H1 (cell line): ENCODE measurements around the gene PRRX1. TPM values are rescaled to one million over a fixed set of nuclear protein-coding genes. Genes with fewer than 3 reads are reported as not detected.

Source experiments
- CTCF ChIA-PET: fragments of 300-600 bp; sonication (Branson Sonifier 250); formaldehyde crosslinking; loops from one replicate; lab custom pipeline; 2021; ENCODE audit not compliant: partially characterized antibody; lab: Charles Lee
- POLR2A ChIA-PET: fragments of 300-600 bp; sonication (Branson Sonifier 250); formaldehyde crosslinking; loops from one replicate; lab custom pipeline; 2021; ENCODE audit warnings: inconsistent platforms; ENCODE audit not compliant: partially characterized antibody; lab: Charles Lee
- DNase-seq, 2 experiments: peaks; one replicate each; pipeline versions ENCODE4 v3.0.0 to v3.0.0-alpha.2; 2010 to 2022; ENCODE audit warnings: low spot score in 2 of 2, low read depth in 1 of 2, mixed read lengths in 1 of 2
- FAIRE-seq: peaks from 2 replicates; lab custom pipeline; 2011; peaks lifted over from hg19 to GRCh38; lab: Jason Lieb, UNC
- H2AFZ ChIP-seq: 2 replicates; pipeline ENCODE4 v1.8.1; 2012; ENCODE audit warnings: low read length, inconsistent platforms
- H2AK5ac ChIP-seq: 2 replicates; pipeline ENCODE4 v1.6.1; 2013; ENCODE audit warnings: low read depth, low read length
- H2BK120ac ChIP-seq: replicated peaks from 2 replicates; pipeline ENCODE3; 2013; ENCODE audit warnings: low read depth, low read length, inconsistent platforms
- H2BK12ac ChIP-seq: 2 replicates; pipeline ENCODE4 v1.6.1; 2013; ENCODE audit warnings: low read depth, low read length
- H2BK15ac ChIP-seq: 2 replicates; pipeline ENCODE4 v1.6.1; 2013; ENCODE audit warnings: low read length
- H2BK20ac ChIP-seq: 2 replicates; pipeline ENCODE4 v1.6.1; 2013; ENCODE audit warnings: low read length
- H2BK5ac ChIP-seq: 2 replicates; pipeline ENCODE4 v1.6.1; 2013; ENCODE audit warnings: low read depth, low read length
- H3K14ac ChIP-seq: 2 replicates; pipeline ENCODE4 v1.6.1; 2013; ENCODE audit warnings: inconsistent platforms; ENCODE audit not compliant: insufficient read length
- H3K18ac ChIP-seq: 2 replicates; pipeline ENCODE4 v1.6.1; 2013; ENCODE audit warnings: low read length; ENCODE audit errors: extremely low read depth
- H3K23ac ChIP-seq: 2 replicates; pipeline ENCODE4 v1.6.1; 2013; ENCODE audit warnings: inconsistent platforms; ENCODE audit not compliant: insufficient read length
- H3K23me2 ChIP-seq: 2 replicates; pipeline ENCODE4 v1.6.1; 2013; ENCODE audit warnings: low read depth, low read length
- H3K27ac ChIP-seq: 2 replicates; pipeline ENCODE4 v1.6.1; 2011; ENCODE audit warnings: low read depth, low read length, inconsistent platforms
- H3K27me3 ChIP-seq, 4 experiments: replicated peaks in 1 of 4; 1 replicate in 1 of 4; 2 replicates in 3 of 4; pipeline versions ENCODE4 v1.6.1 to v1.8.1; 2011 to 2013; ENCODE audit warnings: low read length in 3 of 4, mild to moderate bottlenecking in 3 of 4, inconsistent platforms in 2 of 4, mixed read lengths in 2 of 4, moderate library complexity in 1 of 4; ENCODE audit not compliant: control insufficient read depth in 3 of 4, insufficient read depth in 3 of 4; ENCODE audit errors: extremely low read depth in 1 of 4
- H3K36me3 ChIP-seq, 4 experiments: 2 replicates each; pipeline versions ENCODE4 v1.6.1 to v1.8.1; 2011 to 2013; ENCODE audit warnings: mild to moderate bottlenecking in 4 of 4, low read length in 3 of 4, moderate library complexity in 2 of 4, control low read depth in 1 of 4, inconsistent platforms in 1 of 4; ENCODE audit not compliant: insufficient read depth in 4 of 4, control insufficient read depth in 2 of 4
- H3K4ac ChIP-seq: replicated peaks from 2 replicates; pipeline ENCODE3; 2013; ENCODE audit warnings: low read length, low read depth, mixed read lengths, inconsistent platforms; ENCODE audit not compliant: insufficient read length
- H3K4me1 ChIP-seq, 4 experiments: replicated peaks in 1 of 4; 1 replicate in 1 of 4; 2 replicates in 3 of 4; pipeline versions ENCODE4 v1.6.1 to v1.8.1; 2011 to 2013; ENCODE audit warnings: low read length in 3 of 4, inconsistent platforms in 2 of 4, mixed read lengths in 1 of 4; ENCODE audit not compliant: insufficient read depth in 4 of 4, control insufficient read depth in 3 of 4
- H3K4me2 ChIP-seq, 2 experiments: 2 replicates each; pipeline versions ENCODE4 v1.6.1 to v1.8.1; 2011 to 2013; ENCODE audit warnings: low read depth in 2 of 2, low read length in 2 of 2, control low read depth in 1 of 2, inconsistent platforms in 1 of 2, mild to moderate bottlenecking in 1 of 2; ENCODE audit not compliant: insufficient read depth in 1 of 2
- H3K4me3 ChIP-seq, 4 experiments: fragments of 200-600, 300-600 bp in 1 of 4; sonication (generic), shearing (Covaris generic), sonication (Bioruptor Twin) in 1 of 4; 2 replicates each; pipeline versions ENCODE4 v1.5.1 to v1.8.1; 2011 to 2016; ENCODE audit warnings: low read length in 4 of 4, low read depth in 3 of 4, control low read depth in 2 of 4, inconsistent platforms in 2 of 4, mild to moderate bottlenecking in 2 of 4, mixed read lengths in 1 of 4, moderate library complexity in 1 of 4; ENCODE audit not compliant: insufficient read depth in 2 of 4; ENCODE audit errors: extremely low read depth in 1 of 4
- H3K56ac ChIP-seq: replicated peaks from 2 replicates; pipeline ENCODE3; 2013; ENCODE audit warnings: low read depth, mild to moderate bottlenecking, mixed read lengths, low read length, inconsistent platforms; ENCODE audit not compliant: insufficient read length
- H3K79me1 ChIP-seq: 2 replicates; pipeline ENCODE4 v1.6.1; 2013; ENCODE audit warnings: low read depth, low read length, control low read depth
- H3K79me2 ChIP-seq, 2 experiments: 2 replicates each; pipeline versions ENCODE4 v1.6.1 to v1.8.1; 2012 to 2013; ENCODE audit warnings: low read length in 2 of 2, mild to moderate bottlenecking in 2 of 2, inconsistent platforms in 1 of 2; ENCODE audit not compliant: insufficient read depth in 2 of 2, control insufficient read depth in 1 of 2
- H3K9ac ChIP-seq, 4 experiments: replicated peaks in 1 of 4; 1 replicate in 1 of 4; 2 replicates in 3 of 4; pipeline versions ENCODE4 v1.6.1 to v1.8.1; 2011 to 2013; ENCODE audit warnings: low read depth in 3 of 4, low read length in 3 of 4, control low read depth in 2 of 4, mild to moderate bottlenecking in 2 of 4, moderate library complexity in 2 of 4, inconsistent platforms in 1 of 4; ENCODE audit errors: extremely low read depth in 1 of 4
- H3K9me3 ChIP-seq, 2 experiments: 2 replicates each; pipeline versions ENCODE4 v1.6.1 to v1.8.1; 2012 to 2013; ENCODE audit warnings: mild to moderate bottlenecking in 2 of 2, moderate library complexity in 2 of 2, control low read depth in 1 of 2, inconsistent platforms in 1 of 2, low read depth in 1 of 2, low read length in 1 of 2, mixed read lengths in 1 of 2; ENCODE audit not compliant: insufficient read depth in 2 of 2
- H4K20me1 ChIP-seq, 2 experiments: replicated peaks in 1 of 2; 2 replicates each; pipeline versions ENCODE3 to v1.8.1; 2011 to 2013; ENCODE audit warnings: inconsistent platforms in 2 of 2, low read length in 2 of 2, mild to moderate bottlenecking in 1 of 2; ENCODE audit not compliant: insufficient read depth in 2 of 2, control insufficient read depth in 1 of 2
- H4K5ac ChIP-seq: 2 replicates; pipeline ENCODE4 v1.6.1; 2013; ENCODE audit warnings: low read length, low read depth, mixed read lengths, inconsistent platforms; ENCODE audit not compliant: insufficient read length
- H4K8ac ChIP-seq: 2 replicates; pipeline ENCODE4 v1.8.0; 2013; ENCODE audit warnings: mild to moderate bottlenecking, moderate library complexity, low read length, inconsistent platforms; ENCODE audit not compliant: insufficient read depth; ENCODE audit errors: extremely low read depth
- H4K91ac ChIP-seq: replicated peaks from 2 replicates; pipeline ENCODE3; 2013; ENCODE audit warnings: low read length, mixed read lengths, inconsistent platforms; ENCODE audit not compliant: insufficient read length
- CBX8 ChIP-seq: fragments of 300-800, 300-1000 bp; sonication (generic); IDR thresholded peaks from 2 replicates; pipeline ENCODE4 v1.7.1; 2016; ENCODE audit warnings: low read depth, low read length, borderline replicate concordance
- JUND ChIP-seq: IDR thresholded peaks from 2 replicates; pipeline ENCODE4 v1.6.1; 2011; ENCODE audit warnings: mild to moderate bottlenecking, improper control_type of control experiment, low read length
- KDM4A ChIP-seq: IDR thresholded peaks from one replicate; pipeline ENCODE4 v1.7.1; 2012; ENCODE audit warnings: low read depth, mild to moderate bottlenecking, moderate library complexity, low read length, inconsistent platforms; ENCODE audit not compliant: severe bottlenecking
- KDM5A ChIP-seq: fragments of 200-600 bp; IDR thresholded peaks from 2 replicates; pipeline ENCODE4 v1.7.1; 2012; ENCODE audit warnings: mild to moderate bottlenecking, low read length, inconsistent platforms, mixed read lengths
- NANOG ChIP-seq: IDR thresholded peaks from 2 replicates; pipeline ENCODE4 v1.6.1; 2011; ENCODE audit warnings: low read length, low read depth, mild to moderate bottlenecking, inconsistent platforms; ENCODE audit not compliant: insufficient read depth, poor library complexity, severe bottlenecking
- SRF ChIP-seq: IDR thresholded peaks from 2 replicates; pipeline ENCODE4 v1.6.1; 2011; ENCODE audit warnings: mild to moderate bottlenecking, low read depth, low read length, moderate library complexity
- WGBS, 2 experiments: shearing (Covaris generic) in 1 of 2; methylation state at CpG; one replicate each; pipeline versions ENCODE4 v1.1.6 to v1.1.7; 2013 to 2015; ENCODE audit warnings: low lambda C conversion rate in 2 of 2, mixed read lengths in 2 of 2, inconsistent platforms in 1 of 2, low coverage in 1 of 2, missing lambda C conversion rate in 1 of 2; ENCODE audit not compliant: insufficient replicate concordance in 2 of 2, insufficient coverage in 1 of 2, insufficient read length in 1 of 2; ENCODE audit errors: extremely low coverage in 1 of 2, missing lambda C conversion rate in 1 of 2; 5-methylcytosine and 5-hydroxymethylcytosine counted together
- polyA plus RNA-seq, 7 experiments: library from polyadenylated mRNA; depleted of rRNA in 3 of 7; stranded (reverse) in 5 of 7; unstranded in 2 of 7; fragments of >200 nt in 5 of 7; fragments of 200-250 nt in 2 of 7; gene quantifications; 1 replicate in 5 of 7; 2 replicates in 1 of 7; 4 replicates in 1 of 7; pipeline versions ENCODE4 v1.2.1 to v1.2.3, GENCODE V29; 2011 to 2013; ENCODE audit warnings: missing spikeins in 2 of 7, mixed read lengths in 2 of 7
- total RNA-seq: library from RNA; stranded (reverse); fragmentation: NEBNext Ultra II Directional; extraction: Animal tissue kit (Norgen Biotek cat#: 25700); gene quantifications from 2 replicates; pipeline ENCODE4 v1.2.1, GENCODE V29; 2021

The PRRX1 gene
- total and polyA plus RNA-seq, 2 of the 8 experiments (the other 6 are each of a cell fraction or from before 2014, with no cell fraction given) = not detected

DNA sequence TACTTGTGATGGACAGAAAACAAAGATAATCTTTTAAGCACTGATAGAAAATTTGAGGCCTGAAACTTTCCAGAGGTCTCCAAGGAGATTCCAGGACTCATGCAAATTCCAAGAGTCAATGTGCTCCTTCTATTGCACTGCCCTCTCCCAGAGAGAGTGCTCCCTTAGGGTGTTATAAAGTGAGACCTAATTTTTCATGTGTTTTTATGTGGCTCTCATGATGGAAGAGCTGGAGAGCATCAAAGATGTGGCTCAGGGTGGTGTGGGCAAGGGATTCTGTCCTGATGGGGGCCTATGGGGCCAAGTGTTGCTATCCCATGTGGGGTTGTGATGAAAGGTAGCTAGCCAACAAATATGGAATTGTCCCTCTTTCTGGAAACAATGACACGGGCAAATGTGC, 101.3 kb downstream of the PRRX1 start:
- Histone ChIP-seq H4K8ac (no peak overlapping the region), H3K14ac (no peak overlapping the region), H3K4ac (no peak overlapping the region), H3K9ac (no peak overlapping the region), H3K79me2 (no peaks in the 10 kb centered on the region), H2BK120ac (no peak overlapping the region), H4K20me1 (no peaks in the 10 kb centered on the region), H3K18ac (no peak overlapping the region), H3K27ac (no peak overlapping the region), H2BK20ac (no peak overlapping the region), H4K91ac (no peak overlapping the region), H3K9me3 (no peaks in the 10 kb centered on the region), H2BK5ac (no peak overlapping the region), H2AK5ac (no peak overlapping the region), H3K4me2 (no peak overlapping the region), H3K36me3 (no peaks in the 10 kb centered on the region), H3K23me2 (no peaks in the 10 kb centered on the region), H2BK15ac (no peak overlapping the region), H4K5ac (no peak overlapping the region), H3K79me1 (no peaks in the 10 kb centered on the region), H2BK12ac (no peak overlapping the region), H3K27me3 (no peaks in the 10 kb centered on the region), H3K23ac (no peak overlapping the region), H3K4me3 (no peak overlapping the region), H3K4me1 (no peaks in the 10 kb centered on the region), H3K56ac (no peak overlapping the region), H2AFZ (no peak overlapping the region)
- TF ChIP-seq NANOG (no peak), KDM4A (no peak), JUND (no peak), KDM5A (no peak), SRF (no peak), CBX8 (no peak)
- ChIA-PET CTCF (interaction anchor here (0.8 to 2.1 kb wide), 13 partner anchors 9 to 162 kb away, joined by 3 to 17 read pairs (median 3); no protein-coding TSS in a partner anchor), POLR2A (no interaction called here)
- no peak for DNase-seq
- FAIRE-seq = no peak
- WGBS, 2 experiments = 94% methylated on average over 1 of the region's 1 CpG; no CpG with 5 or more reads in 1 of the 2 experiments
